Stimulated activated naive CD4-positive, alpha-beta T cell treated with Interleukin-2 at 50 U/mL for 16 hours (primary cell): Measurements from ENCODE around the gene MALAT1.
"Not testable (repeated sequence)": the region's sequence is repeated elsewhere in the genome, so short reads cannot be mapped to it uniquely, and the experiment has no call there.

Experiments used
- DNase-seq: peaks from one replicate; lab custom pipeline; 2025; lab: John Stamatoyannopoulos, UW

The MALAT1 gene

GRCh38 chr11:65498977-65499712, at the start of gene MALAT1:
Gene MALAT1 (plus strand): TSS chr11:65499045.
- DNase-seq, result peak; percentile 89

- not testable (repeated sequence) for DNase-seq
Observed at GRCh38 chr11:65451301-65451700, 47.5 kb upstream of the MALAT1 start.

- DNase-seq, result not testable (repeated sequence)
Observed at GRCh38 chr11:65452259-65452658, 46.6 kb upstream of the MALAT1 start.

- no peak for DNase-seq
Observed at GRCh38 chr11:65452806-65453490, 45.9 kb upstream of the MALAT1 start.

- no peak for DNase-seq
Observed at GRCh38 chr11:65454311-65454695, 44.5 kb upstream of the MALAT1 start.

- DNase-seq, result peak; percentile 62
Observed at GRCh38 chr11:65454696-65455456, 44.0 kb upstream of the MALAT1 start.

- no peak for DNase-seq
Observed at GRCh38 chr11:65456418-65456817, 42.4 kb upstream of the MALAT1 start.

- DNase-seq, result no peak
Observed at GRCh38 chr11:65459552-65459951, 39.3 kb upstream of the MALAT1 start.

- not testable (repeated sequence) for DNase-seq
Observed at GRCh38 chr11:65465471-65465870, 33.4 kb upstream of the MALAT1 start.

GRCh38 chr11:65467306-65467705, 31.5 kb upstream of the MALAT1 start:
- not testable (repeated sequence) for DNase-seq

GRCh38 chr11:65468874-65469333, 29.9 kb upstream of the MALAT1 start:
- peak; percentile 38 for DNase-seq

- no peak for DNase-seq
Observed at GRCh38 chr11:65470433-65471049, 28.3 kb upstream of the MALAT1 start.

- no peak for DNase-seq
Observed at GRCh38 chr11:65471447-65471891, 27.4 kb upstream of the MALAT1 start.

- DNase-seq, result not testable (repeated sequence)
Observed at GRCh38 chr11:65472588-65473277, 26.1 kb upstream of the MALAT1 start.

- DNase-seq, result no peak
Observed at GRCh38 chr11:65473278-65473860, 25.5 kb upstream of the MALAT1 start.

GRCh38 chr11:65474864-65475263, 24.0 kb upstream of the MALAT1 start:
- DNase-seq, result no peak

GRCh38 chr11:65476632-65477148, 22.2 kb upstream of the MALAT1 start:
- no peak for DNase-seq

GRCh38 chr11:65477149-65477965, 21.5 kb upstream of the MALAT1 start:
- DNase-seq, result peak; percentile 89

- DNase-seq, result no peak
Observed at GRCh38 chr11:65478388-65479183, 20.3 kb upstream of the MALAT1 start.
